RPMI7951 (cell line): Measurements from ENCODE around the gene EMID1. TPM values are rescaled to one million over a fixed set of nuclear protein-coding genes. Genes with fewer than 3 reads are reported as not detected.

Experiments
- DNase-seq: peaks from one replicate; pipeline ENCODE4 v3.0.0-alpha.2; 2012; ENCODE audit warnings: low read depth
- total RNA-seq: library from RNA; depleted of rRNA; stranded (reverse); fragments of >200 nt; shearing (Covaris generic); gene quantifications from 2 replicates; pipeline ENCODE4 v1.2.3, GENCODE V29; 2014; rRNA removed

EMID1 gene
- 0.29 TPM in 1 of 2 replicates, not detected in the other for total RNA-seq

DNA sequence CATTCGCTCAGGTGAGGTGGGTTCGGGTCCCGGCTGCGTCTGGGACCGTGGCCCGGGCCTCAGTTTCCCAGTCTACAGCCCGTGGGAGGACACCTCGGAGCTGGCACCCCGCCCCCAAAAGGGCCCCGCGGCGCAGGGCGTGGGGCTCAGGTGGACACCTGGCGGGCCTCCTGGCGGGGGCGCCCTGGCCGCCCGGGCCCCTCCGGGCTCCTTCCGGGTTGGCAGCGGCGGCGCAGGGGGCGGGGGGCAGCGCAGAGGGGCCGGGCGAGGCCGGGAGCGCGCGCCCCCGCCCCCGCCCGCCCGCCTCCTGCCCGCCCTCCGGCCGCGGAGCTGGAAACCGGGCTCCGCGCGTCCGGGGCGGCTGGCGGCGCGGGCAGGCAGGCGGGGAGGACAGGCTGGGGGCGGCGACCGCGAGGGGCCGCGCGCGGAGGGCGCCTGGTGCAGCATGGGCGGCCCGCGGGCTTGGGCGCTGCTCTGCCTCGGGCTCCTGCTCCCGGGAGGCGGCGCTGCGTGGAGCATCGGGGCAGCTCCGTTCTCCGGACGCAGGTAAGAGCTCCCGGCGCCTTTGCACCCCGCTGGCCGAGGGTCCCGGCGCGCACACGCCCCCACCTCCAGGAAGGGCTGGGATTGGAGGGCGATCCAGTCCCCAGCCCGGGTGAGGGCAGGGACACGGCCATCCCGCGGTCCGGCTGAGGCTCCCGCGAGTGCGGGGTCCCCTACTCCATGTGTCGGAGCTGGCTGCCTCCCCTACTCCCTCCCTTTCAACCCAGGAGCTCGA lies at the start of gene EMID1:
Gene EMID1, plus strand, starts transcription at position 303 of the 778 bp plus-strand sequence. Its CDS starts 143 bp downstream, at position 446.
- no peak for DNase-seq

DNA sequence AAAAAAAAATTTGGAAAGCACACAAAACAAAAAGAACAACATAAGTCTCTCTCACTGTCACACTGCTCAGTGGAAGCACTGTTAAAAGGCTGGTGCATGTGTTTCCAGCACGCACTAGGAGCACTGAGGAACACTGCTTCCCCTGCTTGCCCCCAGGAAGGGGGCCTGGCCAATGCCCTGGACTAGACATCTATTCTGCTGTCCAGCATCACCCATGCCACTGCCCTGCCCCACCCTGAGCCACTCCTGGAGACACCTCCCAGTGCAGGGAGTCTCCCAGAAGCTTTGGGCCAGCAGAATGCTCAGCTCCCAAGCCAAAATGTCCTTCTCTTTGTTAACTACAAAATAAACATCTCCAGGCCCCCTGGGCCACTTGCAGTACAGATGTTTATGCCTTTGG lies 49.7 kb upstream of the EMID1 start:
- no peak for DNase-seq

DNA sequence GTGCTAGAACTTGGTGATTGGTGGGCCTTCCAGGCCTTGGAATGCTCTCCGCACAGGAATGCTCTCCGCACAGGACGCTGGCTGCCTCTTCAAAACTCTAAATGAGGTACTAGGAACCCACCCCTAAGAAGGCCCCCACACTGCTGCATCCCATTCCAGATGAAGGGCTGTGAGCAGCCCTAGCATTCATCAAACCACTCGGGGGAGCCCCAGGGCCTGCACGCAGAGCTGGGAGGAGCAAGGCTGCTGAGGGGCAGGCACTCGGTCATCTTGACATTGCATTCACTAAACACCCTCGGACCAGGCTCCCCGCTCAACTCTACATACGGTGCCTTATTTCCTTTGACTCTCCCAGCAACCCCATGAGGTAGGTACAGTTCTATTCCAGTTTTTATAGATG lies 49.2 kb upstream of the EMID1 start:
- DNase-seq = no peak

DNA sequence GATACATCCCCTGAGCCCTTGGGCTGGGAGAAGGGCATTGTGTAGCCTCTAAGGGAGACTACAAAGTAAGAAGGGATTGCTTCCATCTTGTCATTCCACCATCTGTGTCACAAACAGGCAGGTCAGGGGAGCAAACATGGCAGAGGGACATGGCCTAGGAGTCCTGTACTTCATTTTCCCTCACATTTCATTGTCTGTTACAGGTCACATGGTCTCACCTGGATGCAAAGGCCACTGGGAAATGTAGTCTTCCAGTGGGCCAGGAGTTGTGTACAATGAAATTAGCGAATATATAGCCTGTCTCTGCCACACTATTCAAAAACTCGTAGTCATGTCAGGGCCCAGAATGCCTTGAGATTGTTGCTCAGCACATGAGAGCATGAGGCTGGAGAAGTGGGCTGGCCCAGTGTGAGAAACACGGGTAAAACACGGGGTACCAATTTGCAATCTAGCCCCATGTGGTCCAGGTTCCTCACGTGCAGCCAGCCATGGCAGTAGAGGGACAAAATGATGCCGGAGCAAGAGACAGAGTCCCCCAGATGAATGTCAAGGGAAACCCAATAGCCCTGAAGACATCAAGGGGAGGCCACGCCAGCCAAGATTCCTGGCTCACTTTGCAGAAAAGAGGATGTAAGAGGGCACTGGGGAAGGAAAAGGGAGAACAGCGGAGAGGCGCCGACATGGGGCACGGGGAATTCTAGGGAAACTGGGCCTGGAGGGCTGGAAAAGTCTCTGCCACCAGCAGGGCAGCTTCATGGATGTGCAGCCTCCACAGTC lies 47.7 kb upstream of the EMID1 start:
- no peak for DNase-seq

DNA sequence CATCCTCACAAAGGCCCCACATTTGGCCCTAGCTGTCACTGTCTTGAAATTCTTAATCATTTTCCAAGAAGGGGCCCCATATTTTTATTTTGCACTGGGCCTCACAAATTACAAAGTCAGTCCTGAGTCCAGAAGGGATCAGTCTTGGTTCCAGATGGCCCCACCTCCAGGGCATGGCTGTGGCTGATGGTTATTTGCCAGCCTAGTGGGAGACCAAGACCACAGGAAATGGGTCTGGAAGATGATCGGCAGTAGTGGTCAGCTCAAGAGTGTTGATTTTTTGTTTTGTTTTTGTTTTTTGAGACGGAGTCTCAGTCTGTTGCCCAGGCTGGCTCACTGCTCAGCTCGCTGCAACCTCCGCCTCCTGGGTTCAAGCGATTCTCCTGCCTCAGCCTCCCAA lies 47.1 kb upstream of the EMID1 start:
- peak; percentile 75 for DNase-seq

DNA sequence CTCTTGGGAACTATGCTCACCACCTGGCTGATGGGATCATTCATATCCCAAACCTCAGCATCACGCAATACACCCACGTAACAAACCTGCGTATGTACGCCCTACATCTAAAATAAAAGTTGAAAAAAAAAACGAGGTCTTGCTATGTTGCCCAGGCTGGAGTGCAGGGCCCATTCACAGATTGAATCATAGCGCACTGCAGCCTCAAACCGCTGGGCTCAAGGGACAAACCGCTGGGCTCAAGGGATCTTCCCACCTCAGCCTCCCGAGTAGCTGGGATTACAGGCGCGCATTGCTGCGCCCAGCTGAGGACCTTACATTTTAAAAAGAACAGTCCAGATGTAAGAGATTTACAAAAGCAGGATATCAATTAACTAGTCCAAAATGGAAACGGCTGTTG lies 41.9 kb upstream of the EMID1 start:
- no peak for DNase-seq

DNA sequence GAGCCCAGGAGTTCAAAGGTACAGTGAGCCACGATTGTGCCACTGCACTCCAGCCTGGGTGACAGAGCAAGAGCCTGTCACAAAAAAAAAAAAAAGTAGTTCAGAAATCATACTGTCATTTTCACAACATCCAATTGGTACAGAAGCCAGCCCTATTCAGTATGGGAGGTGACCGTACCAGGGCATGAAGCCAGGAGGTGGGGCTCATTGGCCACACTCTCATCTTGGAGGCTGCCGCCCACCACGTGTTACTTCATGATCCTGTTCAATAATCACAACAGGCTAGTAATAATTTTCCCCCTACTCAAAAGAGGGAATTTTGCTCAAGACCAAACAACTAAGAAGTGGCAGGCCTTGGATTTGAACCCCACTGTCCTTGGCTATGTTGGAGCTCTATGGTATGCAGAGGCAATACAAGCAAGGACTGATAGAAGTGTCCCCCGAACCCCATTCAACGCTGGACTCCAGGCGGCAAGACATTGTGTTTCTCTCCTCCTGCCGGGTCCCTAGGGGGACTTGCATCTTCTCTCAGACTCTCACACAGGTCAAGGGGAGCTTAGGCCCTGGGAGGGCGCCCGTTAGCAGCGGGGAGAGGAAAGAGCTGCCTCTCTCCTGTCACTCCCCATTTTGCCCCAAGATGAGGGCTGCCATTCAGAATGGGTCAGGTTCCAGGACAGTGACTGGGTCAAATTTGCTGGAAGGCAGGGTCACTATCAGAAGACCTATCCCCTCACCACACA lies 40.2 kb upstream of the EMID1 start:
- DNase-seq = no peak

DNA sequence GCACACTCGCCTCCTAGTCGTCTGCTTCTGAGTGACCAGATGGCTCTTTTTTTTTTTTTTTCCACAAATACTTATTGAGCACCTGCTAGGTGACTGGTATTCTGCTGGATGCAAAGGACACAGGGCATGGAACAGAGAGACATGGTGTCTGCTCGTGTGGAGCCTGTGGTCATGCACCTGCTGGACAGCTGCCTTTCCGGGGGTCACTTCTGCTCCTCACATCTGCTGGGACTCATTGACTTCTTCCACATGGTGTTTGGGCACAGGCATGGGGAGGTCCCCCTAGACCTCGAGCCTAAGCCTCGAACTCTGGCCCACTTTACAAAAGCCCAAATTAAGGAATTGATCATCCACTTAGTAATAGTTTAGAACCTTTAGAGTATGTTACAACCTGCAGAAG lies 39.5 kb upstream of the EMID1 start:
- DNase-seq = no peak

DNA sequence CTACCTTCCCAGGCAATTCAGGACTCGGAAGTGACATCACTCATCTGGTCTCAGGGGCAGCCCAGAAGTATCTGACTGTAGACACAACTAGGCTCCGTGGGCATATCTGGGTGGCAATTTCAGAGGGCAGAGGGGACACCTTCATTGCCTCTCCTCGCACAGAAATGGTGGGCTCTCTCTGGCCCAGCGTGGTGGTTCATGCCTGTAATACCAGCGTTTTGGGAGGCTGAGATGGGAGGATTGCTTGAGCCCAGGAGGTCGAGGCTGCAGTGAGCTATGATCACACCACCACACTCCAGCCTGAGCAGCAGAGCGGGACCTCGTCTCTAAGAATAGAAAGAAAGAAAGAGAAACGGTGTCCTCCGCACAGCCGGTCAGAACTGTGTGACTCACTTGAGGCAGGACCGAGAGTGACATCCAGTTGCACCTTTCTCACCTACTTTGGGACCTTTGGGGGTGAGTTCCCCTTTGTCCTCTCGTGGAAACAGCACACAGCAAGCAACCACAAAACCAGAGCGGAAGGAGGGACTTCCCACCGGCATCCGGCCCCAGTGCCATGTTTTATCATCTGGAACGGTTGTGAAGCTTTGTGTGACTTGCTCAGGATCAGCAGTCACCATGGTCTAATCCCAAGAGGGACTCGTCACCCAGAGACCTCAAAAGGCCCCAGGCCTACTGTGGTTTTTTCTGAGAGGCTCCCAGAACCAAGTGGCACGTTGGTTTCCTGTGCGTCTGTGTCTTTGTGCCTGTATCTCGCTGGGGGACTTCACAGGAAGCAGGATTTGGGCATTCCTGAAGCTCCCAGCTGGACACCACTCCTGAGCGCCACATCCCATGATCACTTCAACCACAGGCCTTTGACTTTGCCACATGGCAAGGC lies 38.4 kb upstream of the EMID1 start:
- DNase-seq = peak; percentile 93

DNA sequence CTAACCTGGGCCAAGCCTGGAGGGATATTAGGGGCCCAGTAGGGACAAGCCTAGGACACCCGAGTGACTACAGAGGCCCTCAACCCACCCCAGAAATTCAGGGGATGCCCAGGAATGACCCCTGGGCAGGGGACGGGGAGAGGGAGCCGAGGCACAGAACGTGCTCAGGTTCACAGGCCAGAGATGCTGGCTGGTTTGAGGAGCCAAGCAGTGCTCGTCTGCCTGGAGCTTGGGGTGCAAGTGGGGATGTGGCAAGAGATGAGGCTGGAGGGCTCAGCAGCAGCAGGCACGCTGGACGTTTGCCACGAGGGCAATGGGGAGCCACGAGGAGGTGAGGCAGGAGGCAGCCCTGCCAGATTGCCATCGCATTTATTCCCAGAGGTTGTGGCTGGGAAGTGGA lies 34.0 kb upstream of the EMID1 start:
- DNase-seq = no peak

DNA sequence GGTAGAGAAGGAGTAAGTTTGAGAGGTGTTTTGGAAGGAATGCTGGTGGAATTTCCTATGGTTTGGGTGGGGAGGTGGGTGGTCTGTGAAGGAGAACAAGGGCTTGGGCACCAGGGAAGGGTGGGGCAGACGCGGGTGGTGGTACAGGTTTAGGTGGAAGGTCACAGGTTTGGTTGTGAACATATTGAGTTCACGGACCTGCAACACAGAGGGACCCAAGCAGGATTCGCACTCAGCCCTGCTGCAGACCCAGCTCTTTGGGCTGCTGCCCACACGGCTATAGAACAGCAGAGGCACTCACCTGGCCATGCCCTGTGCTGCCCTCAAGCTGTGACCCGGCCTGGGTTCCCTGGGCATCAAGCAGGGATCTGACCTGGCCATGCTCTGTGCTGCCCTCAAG lies 33.5 kb upstream of the EMID1 start:
- DNase-seq = no peak

DNA sequence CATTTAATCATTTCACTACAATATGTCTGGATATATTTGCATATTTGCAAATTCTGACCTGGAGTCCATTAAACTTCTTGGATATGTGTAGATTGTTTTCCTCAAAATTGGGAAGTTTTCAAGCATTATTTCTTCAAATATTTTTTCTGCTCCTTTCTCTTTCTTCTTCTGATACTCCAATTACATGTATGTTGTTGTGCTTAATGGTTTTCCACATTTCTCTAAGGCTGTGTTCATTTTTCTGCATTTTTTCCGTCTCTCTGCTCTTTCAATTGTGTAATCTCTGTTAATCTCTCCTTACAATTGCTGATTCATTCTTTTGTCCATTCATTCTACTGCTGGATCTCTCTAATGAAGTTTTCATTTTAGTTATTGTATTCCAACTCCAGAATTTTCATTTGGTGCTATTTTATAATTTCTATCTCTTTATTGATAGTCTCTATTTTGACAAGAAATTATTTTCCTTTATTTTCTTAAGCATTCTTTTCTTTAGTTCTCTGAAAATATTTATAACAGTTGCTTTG lies 30.3 kb upstream of the EMID1 start:
- no peak for DNase-seq

DNA sequence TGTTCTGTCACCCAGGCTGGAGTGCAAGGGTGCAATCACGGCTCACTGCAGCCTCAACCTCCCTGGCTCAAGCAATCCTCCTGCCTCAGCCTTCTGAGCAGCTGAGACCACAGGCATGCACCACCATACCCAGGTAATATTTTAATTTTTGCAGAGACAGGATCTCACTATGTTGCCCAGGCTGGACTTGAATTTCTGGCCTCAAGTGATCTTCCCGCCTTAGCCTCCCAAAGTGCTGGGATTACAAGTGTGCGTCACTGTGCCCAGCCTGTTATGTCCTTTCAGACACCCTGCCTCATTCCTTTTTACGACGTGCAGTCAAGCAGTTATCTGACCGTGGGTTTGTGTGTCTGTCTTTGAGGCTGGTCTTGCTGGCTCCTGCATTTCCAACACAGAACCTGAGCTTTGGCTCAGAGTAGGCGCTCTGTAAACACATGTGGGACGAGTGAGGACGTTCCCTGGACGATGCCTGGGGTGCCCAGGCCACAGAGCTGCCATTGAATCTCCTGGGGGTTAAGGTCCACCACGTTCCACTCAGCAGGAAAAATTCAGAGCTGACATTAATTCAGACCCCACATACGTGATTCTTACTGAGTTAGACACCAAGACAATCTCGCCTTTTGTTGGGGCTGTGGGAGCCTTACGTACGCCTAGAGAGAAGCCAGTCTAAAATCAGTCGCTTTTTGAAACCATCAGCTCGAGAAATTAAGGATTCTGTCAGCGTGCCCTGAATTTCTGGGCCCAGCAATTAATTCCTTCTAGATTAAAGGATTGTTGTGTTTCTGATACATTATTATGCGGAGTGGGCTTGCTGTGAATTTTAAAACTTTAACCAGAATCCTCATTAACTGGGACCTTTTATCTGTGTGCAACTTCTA lies 21.5 kb upstream of the EMID1 start:
- DNase-seq = no peak

DNA sequence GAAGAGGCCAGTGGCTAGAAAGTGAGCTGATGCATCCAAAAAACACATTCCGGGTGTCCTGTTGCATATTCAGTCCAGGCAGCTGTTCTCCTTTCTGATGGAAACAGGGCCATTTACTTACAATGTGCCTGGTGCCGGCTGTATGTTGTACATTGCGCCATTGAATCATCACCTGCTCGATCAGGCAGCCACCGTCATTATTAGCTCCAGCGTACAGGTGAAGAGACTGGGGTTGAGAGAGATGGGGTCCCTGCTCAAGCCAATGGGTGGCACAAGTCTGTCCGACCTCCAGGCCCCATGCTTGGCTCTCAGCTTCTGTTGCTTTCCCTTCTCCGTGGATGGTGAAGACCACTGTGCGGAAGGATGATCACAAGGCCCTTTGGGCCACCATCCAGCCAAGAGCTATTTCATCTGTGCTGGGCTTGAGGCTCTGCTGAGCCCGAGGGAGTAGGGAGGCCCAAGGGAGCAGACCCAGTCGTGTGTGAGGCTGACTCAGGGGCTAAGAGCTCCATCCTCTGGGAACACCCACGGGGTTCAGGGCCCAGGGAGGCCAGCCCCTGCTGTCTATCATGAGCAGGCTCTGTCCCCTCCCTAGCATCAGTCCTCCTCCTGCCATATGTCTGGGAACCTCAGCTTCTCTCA lies 20.7 kb upstream of the EMID1 start:
- DNase-seq = no peak

DNA sequence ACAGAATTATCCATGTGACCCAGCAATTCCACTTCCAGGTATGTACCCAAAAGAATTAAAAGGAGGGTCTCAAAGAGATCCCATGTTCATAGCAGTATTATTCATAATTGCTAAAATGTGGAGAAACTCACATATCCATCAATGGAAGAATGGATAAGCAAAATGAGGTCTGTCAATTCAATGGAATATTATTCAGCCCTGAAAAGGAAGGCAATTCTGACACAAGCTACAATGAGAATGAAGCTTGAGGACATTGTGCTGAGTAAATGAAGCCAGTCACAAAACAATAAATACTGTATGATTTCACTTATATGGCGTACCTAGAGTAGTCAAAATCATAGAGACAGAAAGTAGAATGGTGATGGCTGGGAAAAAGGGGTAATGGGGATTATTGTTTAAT lies 19.4 kb upstream of the EMID1 start:
- DNase-seq = no peak

DNA sequence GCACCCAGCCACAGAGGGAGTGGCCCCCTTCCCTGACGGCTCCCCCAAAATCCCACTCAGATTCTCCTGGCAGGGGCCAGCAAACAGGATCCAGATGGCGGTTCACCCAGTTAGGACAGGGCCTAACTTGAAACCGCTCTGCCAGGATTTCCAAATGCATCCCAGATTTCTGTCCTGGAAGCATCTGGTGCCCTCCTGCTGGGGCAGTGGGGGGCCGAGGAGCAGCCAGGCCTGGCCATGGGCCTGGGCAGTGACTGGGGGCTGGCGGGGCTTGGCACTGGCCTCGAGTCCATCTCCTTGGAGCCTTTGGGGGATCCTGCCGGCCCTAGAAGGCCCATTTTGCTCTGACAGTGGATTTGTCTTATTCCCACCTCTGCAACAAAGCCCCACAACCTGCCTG lies 17.9 kb upstream of the EMID1 start:
- no peak for DNase-seq

DNA sequence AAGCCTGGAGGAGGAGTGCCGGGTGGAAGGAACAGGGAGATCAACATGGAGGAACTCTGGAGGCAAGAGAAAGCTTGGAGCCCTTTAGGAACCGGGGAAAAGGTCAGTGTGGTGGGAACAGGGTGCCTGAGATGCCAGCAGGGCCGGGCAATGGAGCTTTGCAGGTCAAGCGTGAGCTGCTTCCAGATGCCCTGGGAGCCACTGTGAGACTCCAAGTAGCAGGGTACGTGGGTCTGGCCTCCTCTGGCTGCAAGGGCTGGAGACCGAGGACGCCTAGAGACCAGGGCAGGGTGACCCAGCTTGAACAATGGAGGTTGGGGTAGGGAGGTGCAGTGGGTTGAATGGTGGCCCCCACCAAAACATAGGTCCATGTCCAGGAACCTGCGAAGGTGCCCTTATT lies 15.6 kb upstream of the EMID1 start:
- DNase-seq = no peak

DNA sequence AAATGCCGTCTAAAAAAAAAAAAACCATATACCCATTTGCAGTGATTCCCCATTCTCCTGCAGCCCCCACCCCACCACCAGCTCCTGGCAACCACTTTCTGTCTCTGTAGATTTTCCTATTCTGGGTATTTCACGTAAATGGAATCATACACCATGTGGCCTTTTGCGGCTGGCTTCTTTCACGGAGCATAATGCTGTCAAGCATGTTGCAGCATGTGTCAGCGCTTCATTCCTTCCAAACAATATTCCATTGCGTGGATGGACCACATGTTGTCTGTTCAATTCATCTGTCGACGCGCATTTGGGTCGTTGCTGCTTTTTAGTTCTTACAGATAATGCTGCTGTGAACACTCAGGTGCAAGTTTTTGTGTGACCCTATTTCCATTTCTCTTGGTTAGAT lies 14.8 kb upstream of the EMID1 start:
- no peak for DNase-seq

DNA sequence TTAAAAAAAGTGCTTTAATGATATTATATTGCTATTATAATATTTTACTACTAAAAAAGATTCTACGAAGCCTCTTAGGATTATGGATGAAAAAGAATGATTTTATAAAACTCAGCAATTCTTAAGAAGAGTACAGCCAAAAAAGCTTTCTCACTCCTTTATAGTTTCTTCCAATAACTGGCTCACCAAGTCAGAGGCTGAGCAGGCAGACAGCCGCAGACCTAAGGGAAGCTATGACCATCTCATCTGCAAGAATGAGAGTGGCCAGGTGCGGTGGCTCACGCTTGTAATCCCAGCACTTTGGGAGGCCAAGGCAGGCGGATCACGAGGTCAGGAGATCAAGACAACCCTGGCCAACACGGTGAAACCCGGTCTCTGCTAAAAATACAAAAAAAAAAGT lies 12.7 kb upstream of the EMID1 start:
- no peak for DNase-seq

DNA sequence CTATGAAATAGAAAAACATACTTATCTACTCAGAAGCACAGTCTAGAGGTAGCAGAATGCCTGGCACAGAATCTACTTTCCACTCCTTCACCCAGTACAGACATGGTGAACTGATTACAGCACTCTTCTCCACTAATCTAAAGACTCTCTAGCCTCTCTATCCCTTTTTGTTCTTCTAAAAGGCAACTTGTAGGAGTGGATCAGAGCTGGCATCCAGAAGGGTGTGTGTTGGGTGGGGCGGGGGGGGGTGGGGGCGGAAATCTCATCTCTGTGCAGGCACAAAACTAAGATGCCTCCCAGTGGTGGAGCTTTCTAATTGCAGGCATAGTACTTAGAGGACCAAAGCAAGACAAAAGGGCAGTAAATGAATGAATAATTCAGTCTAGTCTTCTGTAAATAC lies 11.5 kb upstream of the EMID1 start:
- DNase-seq = no peak
